Cortex of kidney (tissue), 1 donor: ENCODE results near the gene GJC1.
"Not testable (repeated sequence)": the region's sequence is repeated elsewhere in the genome, so short reads cannot be mapped to it uniquely, and the experiment has no call there.

Experiments used
- DNase-seq: peaks from one replicate; lab custom pipeline; 2025; lab: John Stamatoyannopoulos, UW

The GJC1 gene

DNA sequence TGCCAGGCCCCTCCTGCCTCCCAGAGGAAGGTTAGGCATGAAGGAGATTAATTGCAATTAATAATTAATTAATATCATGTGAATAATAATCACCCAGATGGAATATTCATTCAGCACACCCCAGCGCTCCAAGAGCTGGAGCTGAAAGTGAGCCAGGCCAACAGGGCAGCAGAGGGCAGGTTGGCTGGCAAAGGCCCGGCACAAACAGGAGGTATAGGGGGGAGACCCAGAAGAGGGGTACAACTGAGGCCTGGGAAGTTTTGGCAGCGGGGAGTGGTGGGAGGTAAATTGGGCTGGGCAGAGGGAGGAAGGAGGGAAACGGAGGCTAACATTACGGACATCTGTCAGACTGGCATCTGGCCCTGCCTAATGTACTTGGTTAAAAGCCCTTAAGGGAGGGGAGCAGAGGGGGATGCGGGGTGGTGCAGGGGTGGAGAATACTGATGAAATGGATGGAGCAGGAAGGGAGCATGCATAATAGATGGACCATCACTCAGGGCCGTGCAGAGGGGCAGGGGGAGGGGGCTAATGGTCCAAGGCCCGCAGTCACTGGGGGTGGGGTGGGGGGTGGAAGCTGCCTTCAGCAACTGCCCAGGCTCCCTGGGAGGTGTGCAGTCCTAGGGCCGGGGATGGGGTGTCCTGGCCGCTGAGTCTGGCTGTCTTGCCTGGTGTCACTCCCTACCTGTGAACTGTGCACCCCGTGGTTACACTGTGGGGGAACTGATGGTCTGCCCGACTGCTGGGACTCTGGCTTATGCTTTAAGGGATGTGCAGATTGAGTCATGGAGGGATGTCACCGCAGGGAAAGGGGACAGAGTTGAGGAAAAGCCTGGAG lies 69.4 kb downstream of the GJC1 start:
- DNase-seq: no peak

- no peak for DNase-seq
These were observed 70.2 kb downstream of the GJC1 start for GRCh38 chr17:44759916-44760243.

DNA sequence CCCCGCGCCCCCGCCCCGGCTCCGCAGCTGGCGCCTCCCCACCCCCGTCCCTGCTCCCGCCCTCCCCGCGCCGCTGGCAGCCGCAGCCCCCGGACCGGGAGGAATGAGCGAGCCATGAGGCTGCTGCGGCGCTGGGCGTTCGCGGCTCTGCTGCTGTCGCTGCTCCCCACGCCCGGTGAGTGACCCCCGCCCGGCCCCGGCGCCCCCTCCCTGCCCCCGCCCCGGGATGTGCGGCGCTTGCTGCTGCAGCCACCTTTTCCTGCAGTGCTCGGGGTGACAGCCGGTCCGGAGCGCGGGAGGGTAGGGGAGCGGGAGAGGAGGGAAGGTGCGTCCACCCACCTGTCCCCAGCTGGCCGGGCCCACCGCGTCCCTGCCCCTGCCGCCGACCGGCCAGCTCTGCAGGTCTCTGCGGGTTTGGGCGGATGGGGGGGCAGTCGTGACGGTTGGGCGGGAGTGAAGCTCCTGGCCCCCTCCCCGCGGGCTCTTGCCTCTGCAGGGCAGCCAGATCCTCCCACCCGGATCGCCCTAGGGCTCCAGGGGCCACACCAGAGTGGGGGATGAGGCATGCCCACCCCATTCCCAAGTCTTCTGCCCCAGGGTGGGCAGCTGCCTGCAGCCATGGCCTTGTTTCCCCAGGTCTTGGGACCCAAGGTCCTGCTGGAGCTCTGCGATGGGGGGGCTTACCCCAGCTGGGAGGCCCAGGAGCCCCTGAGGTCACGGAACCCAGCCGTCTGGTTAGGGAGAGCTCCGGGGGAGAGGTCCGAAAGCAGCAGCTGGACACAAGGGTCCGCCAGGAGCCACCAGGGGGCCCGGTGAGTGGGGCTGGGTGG lies 70.8 kb downstream of the GJC1 start:
- no peak for DNase-seq

DNA sequence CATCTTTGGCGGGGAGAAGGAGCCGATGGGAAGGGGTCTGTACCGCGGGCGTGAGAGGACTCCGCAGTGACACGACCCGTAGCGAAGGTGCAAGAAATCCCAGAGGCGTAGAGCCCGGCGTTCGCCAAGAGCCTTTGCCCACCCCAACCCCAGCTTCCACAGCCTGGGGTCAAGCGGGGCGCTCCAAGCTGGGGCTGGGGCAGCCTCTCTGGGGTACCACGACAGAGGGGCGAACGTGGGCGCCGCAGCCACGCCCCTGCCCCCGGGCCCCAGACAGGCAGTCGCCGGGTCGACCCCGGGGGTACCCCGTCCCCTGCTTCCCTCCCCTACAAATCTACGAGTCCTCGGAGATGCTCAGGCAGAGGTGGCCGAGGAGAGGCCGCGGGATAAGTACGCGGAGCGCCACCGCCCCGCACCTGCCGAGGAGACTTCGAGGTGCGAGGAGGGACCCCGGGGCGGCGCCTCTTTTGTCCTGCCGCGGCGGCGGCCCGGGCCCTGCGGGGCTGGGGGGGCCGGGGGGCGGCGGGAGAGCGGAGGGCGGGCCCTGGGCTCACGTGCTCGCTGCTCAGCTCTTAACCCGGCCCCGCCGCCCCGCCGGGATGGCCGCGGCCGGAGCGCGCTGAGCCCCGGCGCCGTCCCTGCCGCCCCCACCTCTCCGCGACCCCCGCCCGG lies 71.5 kb downstream of the GJC1 start, which contains the start of gene ADAM11:
Gene ADAM11 (plus strand): TSS at position 575 of the 672 bp plus-strand sequence. CDS start 212 bp downstream, outside the sequence.
- DNase-seq: no peak

DNA sequence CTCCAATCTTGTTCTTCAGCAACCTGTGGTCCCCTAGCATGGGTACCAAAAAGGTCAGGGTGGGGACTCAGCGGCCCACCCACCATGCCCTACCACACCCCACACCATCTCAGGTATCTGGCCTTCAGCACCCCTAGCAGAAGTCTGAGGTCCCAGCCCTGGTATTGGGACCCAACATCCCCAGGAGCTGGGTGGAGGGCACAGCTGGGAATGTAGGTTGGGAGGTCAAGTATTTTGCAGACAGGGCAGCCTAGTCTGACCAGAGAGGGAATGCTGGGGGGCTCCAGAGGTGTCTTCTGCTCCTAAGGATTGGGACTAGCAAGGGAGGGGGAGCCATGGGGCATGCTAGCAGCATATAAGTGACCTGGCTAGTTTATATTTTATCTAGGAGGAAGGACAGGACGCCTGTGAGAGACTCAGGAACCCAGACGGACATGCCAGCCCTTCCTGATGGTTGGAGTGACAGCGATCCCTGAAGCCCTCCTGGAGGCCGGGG lies 72.1 kb downstream of the GJC1 start:
- DNase-seq: no peak

- DNase-seq: no peak
These were observed 72.8 kb downstream of the GJC1 start for GRCh38 chr17:44757045-44757917.

- DNase-seq: not testable (repeated sequence)
These were observed 74.9 kb downstream of the GJC1 start for GRCh38 chr17:44755180-44755579.

DNA sequence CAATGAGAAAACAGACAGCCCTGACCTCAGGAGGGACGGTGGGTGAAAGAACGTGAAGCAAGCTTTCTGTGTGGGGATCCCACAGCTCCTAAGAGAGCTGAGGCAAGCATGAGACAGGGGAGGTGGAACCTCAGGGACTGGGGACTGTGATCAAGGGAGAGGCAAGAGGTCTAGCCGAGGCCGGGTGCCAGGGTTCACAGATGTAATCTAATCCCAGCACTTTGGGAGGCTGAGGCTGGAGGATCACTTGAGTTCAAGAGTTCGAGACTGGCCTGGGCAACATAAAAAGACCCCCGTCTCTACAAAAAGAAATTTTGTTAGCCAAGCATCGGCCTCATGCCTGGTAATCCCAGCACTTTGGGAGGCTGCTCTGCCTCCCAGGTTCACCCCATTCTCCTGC lies 75.8 kb downstream of the GJC1 start:
- DNase-seq: no peak

GRCh38 chr17:44752953-44753861 lies 76.9 kb downstream of the GJC1 start:
- no peak for DNase-seq

GRCh38 chr17:44751806-44752205 lies 78.3 kb downstream of the GJC1 start:
- no peak for DNase-seq

- no peak for DNase-seq
These were observed 78.8 kb downstream of the GJC1 start for GRCh38 chr17:44751331-44751730.

DNA sequence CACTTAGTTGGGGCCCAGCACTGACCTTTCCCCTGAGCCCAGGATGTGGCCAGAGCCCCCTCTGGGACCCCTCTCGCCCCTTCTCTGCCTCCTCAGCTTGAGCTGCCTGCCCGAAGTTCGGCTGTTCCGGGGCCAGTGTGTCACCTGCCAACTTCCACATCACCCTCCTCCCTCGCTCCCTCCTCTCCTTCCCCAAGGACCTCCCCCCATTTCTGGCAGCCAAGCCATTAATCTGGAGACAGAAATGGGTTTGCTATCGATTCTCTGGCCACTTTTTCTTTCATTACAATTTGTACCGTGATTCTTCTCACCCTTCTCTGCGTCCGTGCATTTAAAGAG lies 80.1 kb downstream of the GJC1 start:
- DNase-seq: no peak

GRCh38 chr17:44749076-44749979 lies 80.8 kb downstream of the GJC1 start:
- no peak for DNase-seq
